Activated CD8-positive, alpha-beta T cell treated with anti-CD3 and anti-CD28 coated beads for 36 hours (primary cell): ENCODE results near the gene ZFHX3. TPM values are rescaled to one million over a fixed set of nuclear protein-coding genes. Genes with fewer than 3 reads are reported as not detected.

ENCODE experiments used
- ATAC-seq: fragments of 200-7000 bp; cut with Tn5 transposase; one replicate; pipeline ENCODE4 v1.10.0; 2021; ENCODE audit warnings: mild to moderate bottlenecking, moderate library complexity
- CTCF ChIA-PET: fragments of 350-600 bp; sonication (Branson Sonifier 250); formaldehyde crosslinking; loops from one replicate; lab custom pipeline; 2021; ENCODE audit warnings: antibody characterized with exemption; lab: Charles Lee
- POLR2A ChIA-PET: fragments of 350-600 bp; sonication (Branson Sonifier 250); formaldehyde crosslinking; loops from one replicate; lab custom pipeline; 2021; ENCODE audit warnings: antibody characterized with exemption; lab: Charles Lee
- DNase-seq: peaks from one replicate; pipeline ENCODE4 v3.0.0-alpha.2; 2020
- H3K27ac Mint-ChIP-seq: one replicate; pipeline ENCODE4 v1.8.0; 2021; ENCODE audit warnings: mild to moderate bottlenecking, mixed read lengths
- H3K27me3 Mint-ChIP-seq: one replicate; pipeline ENCODE4 v1.8.0; 2021; ENCODE audit warnings: mixed read lengths
- H3K36me3 Mint-ChIP-seq: one replicate; pipeline ENCODE4 v1.8.0; 2021; ENCODE audit warnings: low read depth, mixed read lengths
- H3K4me1 Mint-ChIP-seq: one replicate; pipeline ENCODE4 v1.8.0; 2021; ENCODE audit warnings: low read depth, mixed read lengths
- H3K4me3 Mint-ChIP-seq: one replicate; pipeline ENCODE4 v1.8.0; 2021; ENCODE audit warnings: mild to moderate bottlenecking, moderate library complexity, mixed read lengths
- H3K9me3 Mint-ChIP-seq: one replicate; pipeline ENCODE4 v1.8.0; 2021; ENCODE audit warnings: mixed read lengths
- CTCF ChIP-seq: fragments of 200-600 bp; IDR thresholded peaks from one replicate; pipeline ENCODE4 v1.8.0; 2022; ENCODE audit warnings: antibody characterized with exemption, mild to moderate bottlenecking
- intact Hi-C: fragments of 100-400 bp; cut with micrococcal nuclease; formaldehyde crosslinking; loops from one replicate; pipeline ENCODE4 v1.10.0; 2022
- total RNA-seq, 2 experiments: library from RNA; stranded (reverse); gene quantifications; one replicate each; pipeline ENCODE4 v1.2.3, GENCODE V29; 2021

Gene ZFHX3
- total RNA-seq, 2 experiments from 2014 or later = 0.16 to 0.25 TPM

GRCh38 chr16:72815348-72816318 lies 232.3 kb downstream of the ZFHX3 start:
- no peaks in the 10 kb centered on the region for H3K9me3 Mint-ChIP-seq
- ATAC-seq (no peak), DNase-seq (no peak)
- peaks cover 6% of the 10 kb centered on the region for H3K27me3 Mint-ChIP-seq
- ChIA-PET CTCF (interaction anchor here (0.7 to 1.3 kb wide), 2 partner anchors 17 to 157 kb away, joined by 3 to 5 read pairs; no protein-coding TSS in a partner anchor), POLR2A (no interaction called here)
- no peaks in the 10 kb centered on the region for H3K36me3 Mint-ChIP-seq
- H3K4me1 Mint-ChIP-seq = no peaks in the 10 kb centered on the region
- intact Hi-C loops = no loop called here
- H3K27ac Mint-ChIP-seq = no peak overlapping the region
- TF ChIP-seq CTCF = no peak
- H3K4me3 Mint-ChIP-seq = no peak overlapping the region

GRCh38 chr16:72814226-72814625 lies 233.7 kb downstream of the ZFHX3 start:
- Mint-ChIP-seq H3K4me1 (no peaks in the 10 kb centered on the region), H3K9me3 (no peaks in the 10 kb centered on the region), H3K4me3 (no peak overlapping the region), H3K36me3 (no peaks in the 10 kb centered on the region), H3K27me3 (peaks cover 6% of the 10 kb centered on the region), H3K27ac (no peak overlapping the region)
- ATAC-seq (no peak), DNase-seq (no peak)
- CTCF ChIA-PET = no interaction called here
- POLR2A ChIA-PET = no interaction called here
- no peak for TF ChIP-seq CTCF
- intact Hi-C loops = no loop called here

- CTCF ChIA-PET = interaction anchor here (3.7 kb wide), 1 partner anchor 20 kb away, joined by 14 read pairs; no protein-coding TSS in a partner anchor
These were observed 235.3 kb downstream of the ZFHX3 start for GRCh38 chr16:72812672-72813071.

GRCh38 chr16:72811876-72812275 lies 236.1 kb downstream of the ZFHX3 start:
- Mint-ChIP-seq H3K4me1 (no peaks in the 10 kb centered on the region), H3K4me3 (no peak overlapping the region), H3K27ac (no peak overlapping the region), H3K9me3 (no peaks in the 10 kb centered on the region), H3K27me3 (peaks cover 6% of the 10 kb centered on the region), H3K36me3 (no peaks in the 10 kb centered on the region)
- POLR2A ChIA-PET = no interaction called here
- DNase-seq (no peak), ATAC-seq (no peak)
- no peak for TF ChIP-seq CTCF
- CTCF ChIA-PET = interaction anchor here (3.7 kb wide), 1 partner anchor 21 kb away, joined by 14 read pairs; no protein-coding TSS in a partner anchor
- intact Hi-C loops = no loop called here

More at GRCh38 chr16:72812672-72813071, 235.3 kb downstream of the ZFHX3 start:
- Mint-ChIP-seq H3K27me3 (peaks cover 6% of the 10 kb centered on the region), H3K4me3 (no peak overlapping the region), H3K36me3 (no peaks in the 10 kb centered on the region), H3K4me1 (no peaks in the 10 kb centered on the region), H3K9me3 (no peaks in the 10 kb centered on the region), H3K27ac (no peak overlapping the region)
- DNase-seq (no peak), ATAC-seq (no peak)
- TF ChIP-seq CTCF = no peak
- POLR2A ChIA-PET = no interaction called here
- intact Hi-C loops = no loop called here

- peaks cover 6% of the 10 kb centered on the region for H3K27me3 Mint-ChIP-seq
- no peaks in the 10 kb centered on the region for H3K9me3 Mint-ChIP-seq
- H3K27ac Mint-ChIP-seq = no peak overlapping the region
- no peak for TF ChIP-seq CTCF
- no peak overlapping the region for H3K4me3 Mint-ChIP-seq
- intact Hi-C loops = no loop called here
- no peak for DNase-seq
- H3K36me3 Mint-ChIP-seq = no peaks in the 10 kb centered on the region
- H3K4me1 Mint-ChIP-seq = no peaks in the 10 kb centered on the region
- CTCF ChIA-PET = interaction anchor here (3.7 kb wide), 1 partner anchor 21 kb away, joined by 14 read pairs; no protein-coding TSS in a partner anchor
- POLR2A ChIA-PET = no interaction called here
- no peak for ATAC-seq
These were observed 236.7 kb downstream of the ZFHX3 start for GRCh38 chr16:72811188-72811720.
